ENCODE results near the gene CCDC69. TPM values are rescaled to one million over a fixed set of nuclear protein-coding genes. Genes with fewer than 3 reads are reported as not detected.
"Not testable (repeated sequence)": the region's sequence is repeated elsewhere in the genome, so short reads cannot be mapped to it uniquely, and the experiment has no call there.

The CCDC69 gene
- total RNA-seq, 1 experiment from 2014 or later = 5.1 TPM

DNA sequence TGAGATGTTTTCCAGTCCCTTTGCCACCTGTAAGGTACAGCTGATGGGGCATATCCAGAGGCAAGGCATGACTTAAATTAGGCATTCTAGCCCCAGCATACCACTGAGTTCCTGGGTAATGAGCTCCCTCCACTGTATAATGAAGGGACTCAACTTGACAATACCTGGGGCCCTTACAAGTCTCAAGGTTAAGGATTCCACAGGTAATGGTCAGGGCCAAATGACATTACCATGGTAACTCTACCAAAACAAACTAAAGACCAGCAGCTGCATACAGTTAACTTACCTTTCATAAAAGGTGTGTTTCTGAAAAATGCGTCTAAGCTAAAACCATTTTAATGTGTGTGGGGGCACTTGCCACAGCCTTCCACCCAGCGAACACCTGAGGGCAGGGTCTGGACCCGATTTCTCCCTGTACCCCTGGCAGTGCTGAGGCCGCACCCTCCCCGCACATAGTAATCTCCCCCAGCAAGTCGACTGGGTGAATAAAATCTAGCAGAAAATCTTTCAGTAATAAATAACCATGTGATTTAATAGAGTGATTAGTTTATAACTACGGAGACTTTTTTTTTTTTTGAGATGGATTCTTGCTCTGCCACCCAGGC, 24.2 kb downstream of the CCDC69 start:
- H3K4me3 ChIP-seq (ENCODE audit: low read depth, low read length) = no peak overlapping the region
- intact Hi-C loops (cut with micrococcal nuclease; ENCODE audit: unreplicated experiment) = no loop called here
- no peaks in the 10 kb centered on the region for H3K36me3 ChIP-seq (ENCODE audit: control insufficient read depth, insufficient read depth, low read length)
- Mint-ChIP-seq H3K4me1 (ENCODE audit: low read depth, unreplicated experiment) (no peaks in the 10 kb centered on the region), H3K4me3 (ENCODE audit: unreplicated experiment) (no peak overlapping the region), H3K36me3 (ENCODE audit: insufficient read depth, unreplicated experiment) (no peaks in the 10 kb centered on the region), H3K9me3 (ENCODE audit: unreplicated experiment) (no peaks in the 10 kb centered on the region), H3K27me3 (ENCODE audit: insufficient read depth, unreplicated experiment) (no peaks in the 10 kb centered on the region), H3K27ac (ENCODE audit: unreplicated experiment) (no peak overlapping the region)
- TF ChIP-seq CTCF (IDR thresholded peaks at IDR 0.05; ENCODE audit: insufficient read depth in 1 of 2, low read depth in 1 of 2, low read length in 1 of 2, severe bottlenecking in 1 of 2, unreplicated experiment in 1 of 2) = no peak
- peak in 1 of 2 experiments; percentile 12 for DNase-seq
- no peaks in the 10 kb centered on the region for H3K4me1 ChIP-seq
- H3K27me3 ChIP-seq (replicated peaks; ENCODE audit: control insufficient read depth, insufficient read depth, low read length) = no peaks in the 10 kb centered on the region
- no TSS peak for BruUV-seq (replicated peaks)
- no peaks in the 10 kb centered on the region for H3K9me3 ChIP-seq
- ChIA-PET CTCF (no interaction called here), POLR2A (no interaction called here)

DNA sequence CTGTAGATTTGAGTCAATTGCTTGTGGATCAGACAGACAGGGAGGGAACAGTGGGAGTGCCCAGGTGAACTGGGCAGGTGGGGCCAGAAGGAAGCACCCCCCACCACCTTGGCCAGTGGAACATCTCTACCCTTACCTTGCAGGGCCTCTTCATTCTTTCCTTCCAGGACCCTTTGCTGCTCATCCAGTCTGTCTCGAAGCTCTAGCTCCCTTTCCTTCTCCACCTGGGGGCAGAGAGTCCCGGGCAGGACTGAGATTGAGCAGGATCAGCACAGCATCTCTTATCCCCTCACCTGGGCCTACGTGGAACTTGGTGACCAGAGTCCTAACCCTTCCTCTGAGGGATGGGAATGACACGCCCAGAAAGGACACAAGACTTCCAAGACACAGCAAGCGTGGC, 25.0 kb downstream of the CCDC69 start:
- Histone ChIP-seq H3K4me3 (ENCODE audit: low read depth, low read length) (no peak overlapping the region), H3K9me3 (no peaks in the 10 kb centered on the region), H3K36me3 (ENCODE audit: control insufficient read depth, insufficient read depth, low read length) (no peaks in the 10 kb centered on the region), H3K27me3 (replicated peaks; ENCODE audit: control insufficient read depth, insufficient read depth, low read length) (no peaks in the 10 kb centered on the region), H3K4me1 (no peaks in the 10 kb centered on the region)
- ChIA-PET CTCF (no interaction called here), POLR2A (no interaction called here)
- peak in 1 of 2 experiments; percentile 28 for DNase-seq
- Mint-ChIP-seq H3K9me3 (ENCODE audit: unreplicated experiment) (no peaks in the 10 kb centered on the region), H3K27ac (ENCODE audit: unreplicated experiment) (no peak overlapping the region), H3K36me3 (ENCODE audit: insufficient read depth, unreplicated experiment) (no peaks in the 10 kb centered on the region), H3K4me1 (ENCODE audit: low read depth, unreplicated experiment) (no peaks in the 10 kb centered on the region), H3K4me3 (ENCODE audit: unreplicated experiment) (no peak overlapping the region), H3K27me3 (ENCODE audit: insufficient read depth, unreplicated experiment) (no peaks in the 10 kb centered on the region)
- no TSS peak for BruUV-seq (replicated peaks)
- no peak for TF ChIP-seq CTCF (IDR thresholded peaks at IDR 0.05; ENCODE audit: insufficient read depth in 1 of 2, low read depth in 1 of 2, low read length in 1 of 2, severe bottlenecking in 1 of 2, unreplicated experiment in 1 of 2)
- intact Hi-C loops (cut with micrococcal nuclease; ENCODE audit: unreplicated experiment) = no loop called here

- DNase-seq = peak in 1 of 2 experiments; percentile 8
- CTCF ChIA-PET; H3K27me3 Mint-ChIP-seq (ENCODE audit: insufficient read depth, unreplicated experiment); H3K4me3 ChIP-seq (ENCODE audit: low read depth, low read length); BruUV-seq (replicated peaks); H3K36me3 ChIP-seq (ENCODE audit: control insufficient read depth, insufficient read depth, low read length); H3K27ac Mint-ChIP-seq (ENCODE audit: unreplicated experiment); H3K36me3 Mint-ChIP-seq (ENCODE audit: insufficient read depth, unreplicated experiment); H3K9me3 Mint-ChIP-seq (ENCODE audit: unreplicated experiment); H3K27me3 ChIP-seq (replicated peaks; ENCODE audit: control insufficient read depth, insufficient read depth, low read length); H3K9me3 ChIP-seq; H3K4me1 ChIP-seq; POLR2A ChIA-PET; intact Hi-C loops (cut with micrococcal nuclease; ENCODE audit: unreplicated experiment); H3K4me1 Mint-ChIP-seq (ENCODE audit: low read depth, unreplicated experiment); H3K4me3 Mint-ChIP-seq (ENCODE audit: unreplicated experiment): not testable (repeated sequence)
These were observed 26.6 kb downstream of the CCDC69 start for GRCh38 chr5:151197291-151197600.
